ENCODE measurements around the gene LST1. TPM values are rescaled to one million over a fixed set of nuclear protein-coding genes. Genes with fewer than 3 reads are reported as not detected.

The LST1 gene
- total RNA-seq, 1 experiment from 2014 or later: not detected

GRCh38 chr6:31558631-31559500, 27.2 kb upstream of the LST1 start:
- intact Hi-C loops (cut with micrococcal nuclease): no loop called here

GRCh38 chr6:31559606-31559957, 26.5 kb upstream of the LST1 start:
- BruUV-seq (replicated peaks): no TSS peak
- TF ChIP-seq CTCF (IDR thresholded peaks at IDR 0.05; ENCODE audit: unreplicated experiment): no peak
- no peaks in the 10 kb centered on the region for H3K27me3 Mint-ChIP-seq (ENCODE audit: insufficient read depth, unreplicated experiment)
- H3K27ac Mint-ChIP-seq (ENCODE audit: low read depth, unreplicated experiment): no peak overlapping the region
- ChIA-PET CTCF (interaction anchor here (0.6 to 1.3 kb wide), 2 partner anchors 20 to 1142 kb away, joined by 4 read pairs; no protein-coding TSS in a partner anchor), POLR2A (interaction anchor here (1.0 to 1.1 kb wide), 2 partner anchors 15 to 27 kb away, joined by 3 read pairs; no protein-coding TSS in a partner anchor)
- peaks cover 20% of the 10 kb centered on the region for H3K4me1 Mint-ChIP-seq (ENCODE audit: insufficient read depth, unreplicated experiment)
- peaks cover 39% of the 10 kb centered on the region for H3K36me3 Mint-ChIP-seq (ENCODE audit: insufficient read depth, unreplicated experiment)
- intact Hi-C loops (cut with micrococcal nuclease): no loop called here
- no peak for DNase-seq (ENCODE audit: unreplicated experiment)
- no peak overlapping the region for H3K4me3 Mint-ChIP-seq (ENCODE audit: unreplicated experiment)
- H3K9me3 Mint-ChIP-seq (ENCODE audit: unreplicated experiment): no peaks in the 10 kb centered on the region

More at GRCh38 chr6:31558631-31559500, 27.2 kb upstream of the LST1 start:
- H3K27ac Mint-ChIP-seq (ENCODE audit: low read depth, unreplicated experiment): no peak overlapping the region
- ChIA-PET CTCF (interaction anchor here (0.6 to 1.3 kb wide), 3 partner anchors 21 to 277 kb away, joined by 4 to 5 read pairs (median 4); no protein-coding TSS in a partner anchor), POLR2A (interaction anchor here (1.0 to 1.2 kb wide), 2 partner anchors 16 to 37 kb away, joined by 3 read pairs; no protein-coding TSS in a partner anchor)
- DNase-seq (ENCODE audit: unreplicated experiment): peak; percentile 52
- H3K9me3 Mint-ChIP-seq (ENCODE audit: unreplicated experiment): no peaks in the 10 kb centered on the region
- peaks cover 20% of the 10 kb centered on the region for H3K4me1 Mint-ChIP-seq (ENCODE audit: insufficient read depth, unreplicated experiment)
- BruUV-seq (replicated peaks): no TSS peak
- no peak overlapping the region for H3K4me3 Mint-ChIP-seq (ENCODE audit: unreplicated experiment)
- no peaks in the 10 kb centered on the region for H3K27me3 Mint-ChIP-seq (ENCODE audit: insufficient read depth, unreplicated experiment)
- H3K36me3 Mint-ChIP-seq (ENCODE audit: insufficient read depth, unreplicated experiment): peaks cover 39% of the 10 kb centered on the region
- no peak for TF ChIP-seq CTCF (IDR thresholded peaks at IDR 0.05; ENCODE audit: unreplicated experiment)

GRCh38 chr6:31559958-31560696, 25.9 kb upstream of the LST1 start:
- H3K27me3 Mint-ChIP-seq (ENCODE audit: insufficient read depth, unreplicated experiment): no peaks in the 10 kb centered on the region
- H3K36me3 Mint-ChIP-seq (ENCODE audit: insufficient read depth, unreplicated experiment): peaks cover 39% of the 10 kb centered on the region
- H3K9me3 Mint-ChIP-seq (ENCODE audit: unreplicated experiment): no peaks in the 10 kb centered on the region
- peak; percentile 73 for DNase-seq (ENCODE audit: unreplicated experiment)
- intact Hi-C loops (cut with micrococcal nuclease): no loop called here
- H3K27ac Mint-ChIP-seq (ENCODE audit: low read depth, unreplicated experiment): no peak overlapping the region
- ChIA-PET POLR2A (interaction anchor here (1.0 to 1.2 kb wide), 3 partner anchors 14 to 26 kb away, joined by 3 read pairs; no protein-coding TSS in a partner anchor), CTCF (interaction anchor here (0.6 to 1.3 kb wide), 3 partner anchors 20 to 1142 kb away, joined by 3 to 4 read pairs (median 4); no protein-coding TSS in a partner anchor)
- H3K4me1 Mint-ChIP-seq (ENCODE audit: insufficient read depth, unreplicated experiment): peaks cover 20% of the 10 kb centered on the region
- no TSS peak for BruUV-seq (replicated peaks)
- no peak overlapping the region for H3K4me3 Mint-ChIP-seq (ENCODE audit: unreplicated experiment)
- no peak for TF ChIP-seq CTCF (IDR thresholded peaks at IDR 0.05; ENCODE audit: unreplicated experiment)

GRCh38 chr6:31560697-31561058, 25.4 kb upstream of the LST1 start:
- Mint-ChIP-seq H3K27ac (ENCODE audit: low read depth, unreplicated experiment) (no peak overlapping the region), H3K27me3 (ENCODE audit: insufficient read depth, unreplicated experiment) (no peaks in the 10 kb centered on the region), H3K36me3 (ENCODE audit: insufficient read depth, unreplicated experiment) (peaks cover 39% of the 10 kb centered on the region), H3K4me3 (ENCODE audit: unreplicated experiment) (no peak overlapping the region), H3K4me1 (ENCODE audit: insufficient read depth, unreplicated experiment) (peaks cover 20% of the 10 kb centered on the region), H3K9me3 (ENCODE audit: unreplicated experiment) (no peaks in the 10 kb centered on the region)
- intact Hi-C loops (cut with micrococcal nuclease): no loop called here
- ChIA-PET CTCF (interaction anchor here (1.0 kb wide), 1 partner anchor 38 kb away, joined by 3 read pairs; no protein-coding TSS in a partner anchor), POLR2A (interaction anchor here (1.0 to 1.2 kb wide), 4 partner anchors 10 to 35 kb away, joined by 3 to 4 read pairs (median 3); no protein-coding TSS in a partner anchor)
- no TSS peak for BruUV-seq (replicated peaks)
- no peak for TF ChIP-seq CTCF (IDR thresholded peaks at IDR 0.05; ENCODE audit: unreplicated experiment)
- no peak for DNase-seq (ENCODE audit: unreplicated experiment)

Data from MCF 10A (cell line).